ENCODE results near the gene PLCL1. TPM values are rescaled to one million over a fixed set of nuclear protein-coding genes. Genes with fewer than 3 reads are reported as not detected.

PLCL1 gene
- total RNA-seq, 1 donor from 2014 or later = 1.0 TPM

GRCh38 chr2:198106621-198107385 lies 302.4 kb downstream of the PLCL1 start:
- no peak for DNase-seq (ENCODE audit: low read depth in 2 of 2)

GRCh38 chr2:198113316-198113715 lies 308.9 kb downstream of the PLCL1 start:
- no peak for DNase-seq (ENCODE audit: low read depth in 2 of 2)

- no peak for DNase-seq (ENCODE audit: low read depth in 2 of 2)
These were observed 309.7 kb downstream of the PLCL1 start for GRCh38 chr2:198114064-198114463.

- no peak for DNase-seq (ENCODE audit: low read depth in 2 of 2)
These were observed 310.8 kb downstream of the PLCL1 start for GRCh38 chr2:198115201-198115600.

- DNase-seq (ENCODE audit: low read depth in 2 of 2) = no peak
These were observed 312.4 kb downstream of the PLCL1 start for GRCh38 chr2:198116756-198117155.

GRCh38 chr2:198117406-198118041 lies 313.1 kb downstream of the PLCL1 start:
- no peak for DNase-seq (ENCODE audit: low read depth in 2 of 2)

- DNase-seq (ENCODE audit: low read depth in 2 of 2) = peak; percentile 36 to 72
These were observed 323.2 kb downstream of the PLCL1 start for GRCh38 chr2:198127627-198128026.

GRCh38 chr2:198129609-198130008 lies 325.2 kb downstream of the PLCL1 start:
- no peak for DNase-seq (ENCODE audit: low read depth in 2 of 2)

- no peak for DNase-seq (ENCODE audit: low read depth in 2 of 2)
These were observed 330.0 kb downstream of the PLCL1 start for GRCh38 chr2:198134293-198134955.

- DNase-seq (ENCODE audit: low read depth in 2 of 2) = no peak
These were observed 331.1 kb downstream of the PLCL1 start for GRCh38 chr2:198135481-198135934.

- DNase-seq (ENCODE audit: low read depth in 2 of 2) = no peak
These were observed 331.7 kb downstream of the PLCL1 start for GRCh38 chr2:198136142-198136541.

GRCh38 chr2:198137733-198138132 lies 333.3 kb downstream of the PLCL1 start:
- DNase-seq (ENCODE audit: low read depth in 2 of 2) = no peak

GRCh38 chr2:198141726-198142125 lies 337.3 kb downstream of the PLCL1 start:
- no peak for DNase-seq (ENCODE audit: low read depth in 2 of 2)

GRCh38 chr2:198143156-198143555 lies 338.8 kb downstream of the PLCL1 start:
- no peak for DNase-seq (ENCODE audit: low read depth in 2 of 2)

GRCh38 chr2:198143793-198144192 lies 339.4 kb downstream of the PLCL1 start:
- no peak for DNase-seq (ENCODE audit: low read depth in 2 of 2)

- DNase-seq (ENCODE audit: low read depth in 2 of 2) = no peak
These were observed 340.3 kb downstream of the PLCL1 start for GRCh38 chr2:198144660-198145059.

- DNase-seq (ENCODE audit: low read depth in 2 of 2) = no peak
These were observed 342.1 kb downstream of the PLCL1 start for GRCh38 chr2:198146346-198146940.

GRCh38 chr2:198157314-198157713 lies 352.9 kb downstream of the PLCL1 start:
- DNase-seq (ENCODE audit: low read depth in 2 of 2) = no peak

- DNase-seq (ENCODE audit: low read depth in 2 of 2) = no peak
These were observed 356.8 kb downstream of the PLCL1 start for GRCh38 chr2:198161151-198161550.

- DNase-seq (ENCODE audit: low read depth in 2 of 2) = no peak
These were observed 357.9 kb downstream of the PLCL1 start for GRCh38 chr2:198162276-198162675.

- DNase-seq (ENCODE audit: low read depth in 2 of 2) = no peak
These were observed 360.4 kb downstream of the PLCL1 start for GRCh38 chr2:198164843-198165242.

- no peak for DNase-seq (ENCODE audit: low read depth in 2 of 2)
These were observed 360.9 kb downstream of the PLCL1 start for GRCh38 chr2:198165289-198165688.
